Stimulated activated CD4-positive, alpha-beta T cell treated with anti-CD3 and anti-CD28 coated beads, Interleukin-2, amount 100 ng/mL, for 48 hours (primary cell): ENCODE results near the gene MPRIP.
A peak's percentile ranks its signal among the peaks of the same experiment; 100 is the strongest.

Source experiments
- DNase-seq, 2 donors: peaks; one replicate each; pipeline ENCODE4 v3.0.0-alpha.2; 2020

Gene MPRIP

GRCh38 chr17:17032131-17032692 is 10.0 kb upstream of the MPRIP start:
- DNase-seq = no peak

- DNase-seq = no peak
Observed at GRCh38 chr17:17033466-17033865, 8.8 kb upstream of the MPRIP start.

GRCh38 chr17:17034026-17034425 is 8.2 kb upstream of the MPRIP start:
- no peak for DNase-seq

GRCh38 chr17:17034496-17035075 is 7.7 kb upstream of the MPRIP start:
- DNase-seq = no peak

GRCh38 chr17:17035490-17035889 is 6.8 kb upstream of the MPRIP start:
- DNase-seq = no peak

- no peak for DNase-seq
Observed at GRCh38 chr17:17035920-17036523, 6.2 kb upstream of the MPRIP start.

- DNase-seq = no peak
Observed at GRCh38 chr17:17036524-17036998, 5.7 kb upstream of the MPRIP start.

GRCh38 chr17:17039911-17040310 is 2.3 kb upstream of the MPRIP start:
- DNase-seq = no peak

GRCh38 chr17:17041018-17041521 is 1.2 kb upstream of the MPRIP start:
- no peak for DNase-seq

GRCh38 chr17:17041571-17042383 is 480 bp upstream of the MPRIP start:
- DNase-seq = peak; percentile 93 to 95

- DNase-seq = no peak
Observed at GRCh38 chr17:17042851-17043460, 699 bp downstream of the MPRIP start.

GRCh38 chr17:17043461-17044271 is 1.4 kb downstream of the MPRIP start:
- no peak for DNase-seq

GRCh38 chr17:17044846-17045561 is 2.7 kb downstream of the MPRIP start:
- DNase-seq = no peak

GRCh38 chr17:17048106-17048505 is 5.8 kb downstream of the MPRIP start:
- no peak for DNase-seq

GRCh38 chr17:17050346-17051345 is 8.4 kb downstream of the MPRIP start:
- DNase-seq = no peak

- no peak for DNase-seq
Observed at GRCh38 chr17:17051380-17051779, 9.1 kb downstream of the MPRIP start.

GRCh38 chr17:17051791-17052461 is 9.7 kb downstream of the MPRIP start:
- no peak for DNase-seq

GRCh38 chr17:17052462-17053221 is 10.4 kb downstream of the MPRIP start:
- DNase-seq = no peak
